GM23248 (cell line): ENCODE measurements around the gene CASK. TPM values are rescaled to one million over a fixed set of nuclear protein-coding genes. Genes with fewer than 3 reads are reported as not detected.
A peak's percentile ranks its signal among the peaks of the same experiment; 100 is the strongest.

Source experiments
- DNase-seq: peaks from one replicate; pipeline ENCODE4 v3.0.0-alpha.2; 2015
- H2AFZ ChIP-seq: fragments of 200-600 bp; sonication (generic); 2 replicates; pipeline ENCODE4 v1.6.1; 2016; ENCODE audit warnings: antibody characterized with exemption
- H3F3A ChIP-seq: fragments of 200-600 bp; sonication (generic); 2 replicates; pipeline ENCODE4 v1.6.1; 2016; ENCODE audit warnings: mild to moderate bottlenecking, antibody characterized with exemption, mixed run types; ENCODE audit not compliant: insufficient read depth
- H3K27ac ChIP-seq: fragments of 200-600 bp; sonication (generic); 2 replicates; pipeline ENCODE4 v1.5.1; 2016; ENCODE audit warnings: mild to moderate bottlenecking
- H3K27me3 ChIP-seq: fragments of 200-600 bp; sonication (generic); replicated peaks from 2 replicates; pipeline ENCODE4 v1.6.1; 2016; ENCODE audit warnings: mild to moderate bottlenecking; ENCODE audit not compliant: insufficient read depth
- H3K36me3 ChIP-seq: fragments of 200-600 bp; sonication (generic); 2 replicates; pipeline ENCODE4 v1.6.1; 2016; ENCODE audit warnings: low read depth, mild to moderate bottlenecking
- H3K4me1 ChIP-seq: fragments of 200-600 bp; sonication (generic); 2 replicates; pipeline ENCODE4 v1.6.1; 2016; ENCODE audit warnings: mild to moderate bottlenecking; ENCODE audit not compliant: insufficient read depth
- H3K4me2 ChIP-seq: fragments of 200-600 bp; sonication (generic); one replicate; pipeline ENCODE4 v1.6.1; 2016; ENCODE audit warnings: mild to moderate bottlenecking; ENCODE audit not compliant: unreplicated experiment
- H3K4me3 ChIP-seq: fragments of 200-600 bp; sonication (generic); 2 replicates; pipeline ENCODE4 v1.5.1; 2016; ENCODE audit warnings: mild to moderate bottlenecking
- H3K79me2 ChIP-seq: fragments of 200-600 bp; sonication (generic); 2 replicates; pipeline ENCODE4 v1.6.1; 2016; ENCODE audit warnings: mild to moderate bottlenecking; ENCODE audit not compliant: insufficient read depth
- H3K9ac ChIP-seq: fragments of 200-600 bp; sonication (generic); 2 replicates; pipeline ENCODE4 v1.6.1; 2016; ENCODE audit warnings: mild to moderate bottlenecking
- H3K9me2 ChIP-seq: fragments of 200-600 bp; sonication (generic); 2 replicates; pipeline ENCODE4 v1.6.1; 2016; ENCODE audit warnings: mixed run types, mild to moderate bottlenecking, moderate library complexity; ENCODE audit not compliant: insufficient read depth
- H3K9me3 ChIP-seq: fragments of 200-600 bp; sonication (generic); one replicate; pipeline ENCODE4 v1.6.1; 2017; ENCODE audit warnings: low read depth
- H4K20me1 ChIP-seq: fragments of 200-600 bp; sonication (generic); 2 replicates; pipeline ENCODE4 v1.6.0; 2016; ENCODE audit not compliant: insufficient read depth
- EZH2 ChIP-seq: fragments of 200-600 bp; sonication (generic); IDR thresholded peaks from 2 replicates; pipeline ENCODE4 v1.6.1; 2018; ENCODE audit warnings: antibody characterized with exemption, mild to moderate bottlenecking; ENCODE audit not compliant: insufficient read depth, poor library complexity, severe bottlenecking
- EZH2phosphoT487 ChIP-seq: fragments of 200-600 bp; sonication (generic); IDR thresholded peaks from 2 replicates; pipeline ENCODE4 v1.6.1; 2018; ENCODE audit warnings: antibody characterized with exemption, moderate library complexity, mild to moderate bottlenecking, low read depth; ENCODE audit not compliant: insufficient read depth
- WGBS, 2 experiments: methylation state at CpG; one replicate each; pipeline ENCODE4 v1.1.6; 2015 to 2017; ENCODE audit warnings: low lambda C conversion rate in 2 of 2, low coverage in 1 of 2; ENCODE audit errors: missing lambda C conversion rate in 2 of 2; 5-methylcytosine and 5-hydroxymethylcytosine counted together
- in situ Hi-C: fragments of 300-500 bp; cut with MboI; formaldehyde crosslinking; loops from 2 replicates; pipeline ENCODE4 v1.15.0; 2020
- polyA plus RNA-seq: library from polyadenylated mRNA; unstranded; fragments of >200 nt; fragmentation: Nextera tagmentation; extraction: Ambion mirVana; gene quantifications from 2 replicates; pipeline ENCODE4 v1.2.1, GENCODE V29; 2016
- total RNA-seq: library from RNA; depleted of rRNA; stranded (reverse); fragments of >200 nt; shearing (Covaris generic); gene quantifications from 2 replicates; pipeline ENCODE4 v1.2.3, GENCODE V29; 2014

Gene CASK
- total and polyA plus RNA-seq, 2 experiments from 2014 or later, result 2.5 to 29.2 TPM

DNA sequence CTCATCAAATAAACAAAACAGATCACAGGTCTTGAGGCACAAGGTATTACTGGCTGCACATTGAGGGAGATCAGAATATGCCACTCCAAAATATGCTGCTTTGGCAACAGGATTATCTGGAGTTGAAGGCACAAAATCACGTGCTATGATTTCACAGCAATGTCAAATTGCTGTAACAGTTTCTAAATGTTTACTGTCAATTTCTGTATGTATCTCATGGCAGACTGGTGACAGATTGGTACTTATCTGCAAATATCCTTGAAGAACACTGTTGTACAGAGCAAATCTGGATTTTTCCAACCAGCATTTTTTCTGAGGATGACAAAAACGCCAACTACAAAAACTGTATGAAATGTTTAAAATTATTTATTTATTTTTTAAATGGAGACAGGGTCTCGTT lies 172.6 kb downstream of the CASK start:
- no peaks in the 10 kb centered on the region for H3F3A ChIP-seq
- no peak overlapping the region for H3K9ac ChIP-seq
- no peaks in the 10 kb centered on the region for H3K9me3 ChIP-seq
- in situ Hi-C loops, result no loop called here
- H2AFZ ChIP-seq, result no peak overlapping the region
- no peaks in the 10 kb centered on the region for H4K20me1 ChIP-seq
- TF ChIP-seq EZH2, result no peak
- no peak for TF ChIP-seq EZH2phosphoT487
- H3K36me3 ChIP-seq, result no peaks in the 10 kb centered on the region
- no peak overlapping the region for H3K27ac ChIP-seq
- whole genome bisulfite sequencing, 2 experiments, result 66 to 79% methylated on average over 3 of the region's 3 CpGs
- no peaks in the 10 kb centered on the region for H3K9me2 ChIP-seq
- no peaks in the 10 kb centered on the region for H3K79me2 ChIP-seq
- DNase-seq, result no peak
- H3K4me2 ChIP-seq, result no peak overlapping the region
- no peaks in the 10 kb centered on the region for H3K4me1 ChIP-seq
- H3K4me3 ChIP-seq, result no peak overlapping the region
- H3K27me3 ChIP-seq, result no peaks in the 10 kb centered on the region

DNA sequence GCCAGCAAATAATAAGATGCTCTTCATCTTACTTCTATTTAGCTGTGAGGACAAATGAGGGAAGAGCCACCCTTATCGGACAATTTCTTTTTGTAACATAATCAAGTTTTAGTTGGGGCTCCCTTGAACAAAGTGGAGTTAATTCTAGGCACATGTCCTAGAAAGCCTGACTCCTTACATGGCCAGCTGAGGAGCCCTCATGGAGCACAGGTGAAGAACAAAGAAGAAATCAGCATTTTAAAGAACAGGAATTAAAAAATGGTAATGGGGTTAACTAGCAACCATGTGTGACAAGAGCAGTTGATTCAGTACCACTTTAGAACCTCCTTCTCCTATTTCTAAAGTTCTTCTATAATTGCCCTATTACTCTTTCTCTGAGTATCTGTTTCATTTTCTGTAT lies 183.5 kb downstream of the CASK start:
- 91 to 100% methylated on average over 1 of the region's 1 CpG for WGBS, 2 experiments
- TF ChIP-seq EZH2phosphoT487, result no peak
- TF ChIP-seq EZH2, result no peak
- no peak for DNase-seq
- no peak overlapping the region for H3K4me2 ChIP-seq
- no peak overlapping the region for H3K4me3 ChIP-seq
- H2AFZ ChIP-seq, result no peak overlapping the region
- no peaks in the 10 kb centered on the region for H3K36me3 ChIP-seq
- H3K79me2 ChIP-seq, result no peaks in the 10 kb centered on the region
- no peak overlapping the region for H3K9ac ChIP-seq
- no peak overlapping the region for H3K27ac ChIP-seq
- no peaks in the 10 kb centered on the region for H3K27me3 ChIP-seq
- in situ Hi-C loops, result loop anchor here (25.0 kb wide), 2 partner anchors 178 to 453 kb away; no protein-coding TSS in a partner anchor
- H3F3A ChIP-seq, result no peaks in the 10 kb centered on the region
- H3K9me3 ChIP-seq, result no peaks in the 10 kb centered on the region
- no peaks in the 10 kb centered on the region for H3K9me2 ChIP-seq
- H3K4me1 ChIP-seq, result no peaks in the 10 kb centered on the region
- no peaks in the 10 kb centered on the region for H4K20me1 ChIP-seq

DNA sequence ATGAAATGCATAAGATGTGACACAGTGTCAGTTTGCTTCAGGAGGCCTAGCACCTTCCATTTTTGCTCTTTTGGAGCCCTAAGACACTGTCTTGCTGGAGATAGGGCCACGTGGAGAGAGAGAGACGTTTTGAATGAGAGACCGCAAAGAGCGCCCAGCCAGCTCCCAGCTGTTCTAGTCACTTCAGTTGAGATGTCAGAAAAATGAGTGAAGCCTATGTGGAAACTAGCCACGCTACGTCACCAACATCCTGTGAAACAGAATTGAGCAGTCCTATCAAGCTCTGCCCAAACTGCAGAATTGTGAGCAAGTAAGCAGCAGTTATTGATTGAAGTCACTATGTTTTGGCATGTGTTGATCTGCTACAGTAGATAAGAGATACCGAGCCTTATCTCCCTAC lies 186.3 kb downstream of the CASK start:
- Histone ChIP-seq H3K4me3 (no peak overlapping the region), H3K9me2 (no peaks in the 10 kb centered on the region), H3K27ac (no peak overlapping the region), H3K4me2 (no peak overlapping the region), H3K79me2 (no peaks in the 10 kb centered on the region), H3F3A (no peaks in the 10 kb centered on the region), H3K27me3 (no peaks in the 10 kb centered on the region), H3K9ac (no peak overlapping the region), H3K9me3 (no peaks in the 10 kb centered on the region), H3K36me3 (no peaks in the 10 kb centered on the region), H3K4me1 (no peaks in the 10 kb centered on the region), H2AFZ (no peak overlapping the region), H4K20me1 (no peaks in the 10 kb centered on the region)
- DNase-seq, result no peak
- WGBS, 2 experiments, result 78 to 80% methylated on average over 7 of the region's 7 CpGs
- TF ChIP-seq EZH2phosphoT487, result no peak
- TF ChIP-seq EZH2, result no peak
- in situ Hi-C loops, result loop anchor here (25.0 kb wide), 2 partner anchors 175 to 450 kb away; no protein-coding TSS in a partner anchor

DNA sequence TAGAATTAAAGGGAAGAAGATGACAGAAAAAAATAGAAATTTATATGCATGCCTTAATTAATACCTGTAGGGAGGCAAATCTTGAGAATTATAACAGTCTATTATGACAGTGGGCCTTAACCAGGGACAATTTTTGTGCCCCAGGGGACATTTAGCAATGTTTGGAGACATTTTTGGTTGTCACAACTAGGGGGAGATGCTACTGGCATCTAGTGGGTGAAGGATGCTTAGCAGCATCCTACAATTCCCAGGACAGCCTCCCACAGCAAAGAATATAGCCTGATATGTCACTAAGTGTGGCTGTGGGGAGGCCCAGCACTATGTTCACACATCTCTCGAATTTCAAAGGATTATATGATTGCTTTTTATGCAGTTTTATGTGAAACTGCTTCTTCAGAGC lies 188.8 kb downstream of the CASK start:
- Histone ChIP-seq H3K4me3 (no peak overlapping the region), H3K9me2 (no peaks in the 10 kb centered on the region), H4K20me1 (no peaks in the 10 kb centered on the region), H3K27me3 (no peaks in the 10 kb centered on the region), H3K4me1 (no peaks in the 10 kb centered on the region), H3K27ac (no peak overlapping the region), H2AFZ (no peak overlapping the region), H3F3A (no peaks in the 10 kb centered on the region), H3K4me2 (no peak overlapping the region), H3K79me2 (no peaks in the 10 kb centered on the region), H3K9me3 (no peaks in the 10 kb centered on the region), H3K36me3 (no peaks in the 10 kb centered on the region), H3K9ac (no peak overlapping the region)
- WGBS, 2 experiments, result 75 to 92% methylated on average over 1 of the region's 1 CpG
- peak; percentile 36 for DNase-seq
- TF ChIP-seq EZH2, result no peak
- no peak for TF ChIP-seq EZH2phosphoT487
- in situ Hi-C loops, result loop anchor here (25.0 kb wide), 2 partner anchors 172 to 447 kb away; no protein-coding TSS in a partner anchor

DNA sequence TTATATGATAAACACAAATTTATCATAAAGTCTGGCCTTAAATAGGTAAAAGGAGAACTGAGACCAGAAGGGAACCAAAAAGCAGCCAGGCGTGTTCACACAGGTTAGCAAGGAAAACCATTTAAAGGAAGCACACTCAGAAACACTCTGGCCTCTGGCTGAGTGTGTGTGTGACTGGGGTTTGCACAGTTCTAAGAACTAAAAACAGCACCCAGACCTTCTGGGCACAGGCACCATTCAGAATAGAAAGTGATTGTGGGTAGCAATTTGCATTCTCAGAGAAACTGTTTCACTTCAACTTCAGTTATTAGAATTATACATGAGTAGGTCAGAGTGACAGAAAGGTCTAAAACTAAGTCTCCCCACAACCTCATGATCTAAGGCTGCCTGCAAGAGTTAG lies 189.4 kb downstream of the CASK start:
- Histone ChIP-seq H3K27me3 (no peaks in the 10 kb centered on the region), H3K9me3 (no peaks in the 10 kb centered on the region), H3K9ac (no peak overlapping the region), H3K27ac (no peak overlapping the region), H3K36me3 (no peaks in the 10 kb centered on the region), H3K9me2 (no peaks in the 10 kb centered on the region), H4K20me1 (no peaks in the 10 kb centered on the region), H3K79me2 (no peaks in the 10 kb centered on the region), H3K4me3 (no peak overlapping the region), H3K4me2 (no peak overlapping the region), H3F3A (no peaks in the 10 kb centered on the region), H3K4me1 (no peaks in the 10 kb centered on the region), H2AFZ (no peak overlapping the region)
- no peak for DNase-seq
- TF ChIP-seq EZH2 (no peak), EZH2phosphoT487 (no peak)
- 88 to 100% methylated on average over 1 of the region's 1 CpG for WGBS, 2 experiments
- in situ Hi-C loops, result loop anchor here (25.0 kb wide), 2 partner anchors 172 to 447 kb away; no protein-coding TSS in a partner anchor
